GM18511 (cell line): Measurements from ENCODE around the gene DCAF6.
"Not testable (repeated sequence)": the region's sequence is repeated elsewhere in the genome, so short reads cannot be mapped to it uniquely, and the experiment has no call there.

ENCODE experiments used
- ATAC-seq: cut with Tn5 transposase; IDR thresholded peaks from one replicate; pipeline ENCODE4 v1.9.1; 2021; ENCODE audit warnings: mild to moderate bottlenecking, moderate library complexity; ENCODE audit not compliant: unreplicated experiment

DCAF6 gene

DNA sequence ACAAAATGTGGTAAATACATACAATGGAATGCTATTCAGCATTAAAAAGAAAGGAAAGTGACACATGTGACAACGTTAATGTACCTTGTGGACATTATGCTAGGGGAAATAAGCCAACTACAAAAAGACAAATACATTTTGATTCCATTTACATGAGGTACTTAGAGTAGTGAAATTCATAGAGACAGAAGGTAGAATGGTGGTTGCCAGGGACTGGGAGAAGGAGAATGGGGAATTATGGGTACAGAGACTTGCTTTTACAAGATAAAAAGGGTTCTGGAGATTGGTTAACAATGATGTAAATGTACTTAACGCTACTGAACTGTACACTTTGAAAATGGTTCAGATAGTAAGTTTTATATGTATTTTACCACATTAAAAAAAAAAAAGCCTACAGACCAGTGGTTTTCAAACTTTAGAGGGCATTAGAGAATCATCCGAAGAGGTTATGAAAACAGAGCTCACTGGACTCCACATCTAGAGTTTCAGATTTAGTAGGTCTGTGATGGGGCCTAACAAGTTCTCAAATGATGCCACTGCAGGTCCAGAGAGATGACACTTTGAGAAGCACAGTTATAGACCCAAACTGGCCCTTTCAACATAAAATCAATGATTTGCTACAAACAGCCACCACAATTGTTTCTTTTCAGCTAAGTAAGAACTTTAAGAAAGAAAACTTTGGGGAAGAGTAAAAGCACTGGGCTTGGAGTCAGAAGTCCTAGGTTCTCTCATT, 13.0 kb upstream of the DCAF6 start:
- ATAC-seq: no peak

DNA sequence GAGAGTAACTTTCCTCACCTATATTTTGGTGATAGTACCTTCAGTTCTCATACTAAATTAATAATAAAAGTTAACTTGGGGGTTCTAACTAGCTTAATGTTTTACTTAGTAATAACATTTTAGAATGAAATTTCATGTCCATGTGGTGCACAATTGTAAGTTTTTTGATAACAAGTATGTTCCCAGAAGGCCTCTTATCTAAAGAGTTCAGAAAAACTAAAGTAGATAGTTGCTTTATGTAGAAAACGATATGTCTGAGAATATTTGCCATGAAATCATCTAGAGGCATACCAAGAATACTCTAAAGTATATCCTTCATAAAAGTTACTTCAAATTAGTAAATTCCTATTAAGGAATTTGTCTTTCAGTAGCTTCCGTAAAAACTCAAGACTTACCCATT, 12.4 kb upstream of the DCAF6 start:
- ATAC-seq: no peak

DNA sequence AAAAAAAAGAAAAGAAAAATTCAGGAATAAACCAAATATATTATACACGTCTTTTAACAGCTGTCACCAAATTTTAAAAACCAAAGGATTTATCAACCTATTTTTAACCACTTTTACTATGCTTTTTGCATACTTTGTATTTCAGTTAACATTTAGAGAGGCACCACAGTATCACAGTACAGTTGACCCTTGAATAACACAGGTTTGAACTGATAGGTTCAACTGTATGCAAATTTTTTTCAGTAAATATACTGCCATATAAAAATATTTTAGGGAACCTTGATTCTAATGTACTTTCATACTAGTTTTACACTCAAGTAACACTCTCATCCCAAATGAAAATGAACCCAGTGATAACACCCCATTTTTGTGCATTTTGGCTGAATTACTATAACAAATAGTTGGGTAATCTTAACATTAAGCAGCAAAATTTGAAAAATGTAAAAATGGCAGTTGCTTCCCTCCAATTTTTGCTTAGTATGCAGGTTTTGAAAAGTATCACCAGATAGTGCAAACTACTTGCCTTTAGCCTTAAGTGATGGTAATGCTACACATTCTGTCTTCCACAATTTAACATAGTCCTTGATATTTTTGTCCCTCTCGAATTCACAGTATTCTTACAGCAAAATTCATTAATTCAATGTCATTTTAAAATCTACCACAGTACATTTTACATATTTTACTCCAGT, 11.8 kb upstream of the DCAF6 start:
- ATAC-seq: no peak

DNA sequence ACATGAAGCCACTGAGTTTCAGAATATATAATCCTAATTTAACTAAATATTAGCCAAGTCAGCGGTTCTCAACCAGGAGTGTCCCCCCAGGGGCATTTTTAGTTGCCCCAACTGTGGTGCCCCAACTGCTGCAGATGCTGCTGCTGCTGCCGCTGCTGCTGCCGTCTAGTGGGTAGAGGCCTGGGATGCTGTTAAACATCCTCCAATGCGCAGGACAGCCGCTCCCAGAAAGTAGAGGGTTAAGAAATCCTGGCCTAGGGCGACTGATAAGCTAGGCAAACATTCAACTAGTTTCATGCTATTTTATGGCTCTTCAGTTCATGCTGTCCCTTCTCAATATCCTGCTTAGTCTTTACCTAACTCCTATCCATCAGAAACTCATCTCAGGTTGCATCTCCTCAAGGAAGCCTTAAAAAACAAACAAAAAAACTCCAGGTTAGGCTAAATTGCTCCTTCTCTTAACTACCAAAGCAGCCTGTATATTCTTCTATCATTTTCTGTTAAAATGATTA, 9.9 kb upstream of the DCAF6 start:
- ATAC-seq: no peak

DNA sequence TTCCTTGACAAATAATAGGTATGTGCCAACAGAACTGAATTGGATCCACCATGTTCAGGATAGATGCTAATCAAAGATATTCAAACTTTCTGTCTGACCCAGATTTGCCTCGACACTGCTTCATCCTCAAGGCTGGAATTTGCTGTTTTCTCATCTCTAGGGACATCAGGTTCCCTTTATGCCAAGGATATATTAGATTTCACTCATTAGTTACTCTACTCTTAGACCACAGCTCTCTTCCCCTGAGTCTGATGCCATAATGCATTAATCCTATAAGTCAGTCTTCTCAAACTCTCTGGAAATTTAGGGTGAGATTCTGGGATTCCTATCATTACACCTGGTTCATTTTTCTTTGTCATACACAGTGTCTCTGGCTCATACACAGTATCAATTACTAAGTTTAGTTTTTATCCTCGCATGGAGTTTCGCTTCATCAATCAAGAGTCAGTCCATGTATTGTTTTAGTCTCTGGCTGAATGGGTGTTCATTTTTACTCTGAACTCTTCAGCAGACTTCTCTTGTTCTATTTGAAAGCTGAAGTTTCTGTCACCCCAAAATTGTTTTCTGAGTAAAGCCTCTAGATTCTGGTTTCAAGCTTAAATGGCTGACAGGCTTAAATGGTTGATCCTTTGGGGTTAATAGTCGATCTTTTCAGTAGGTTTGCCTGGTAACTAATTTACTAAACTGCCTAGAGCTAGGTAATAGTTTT, 9.3 kb upstream of the DCAF6 start:
- peak; percentile 74 for ATAC-seq

DNA sequence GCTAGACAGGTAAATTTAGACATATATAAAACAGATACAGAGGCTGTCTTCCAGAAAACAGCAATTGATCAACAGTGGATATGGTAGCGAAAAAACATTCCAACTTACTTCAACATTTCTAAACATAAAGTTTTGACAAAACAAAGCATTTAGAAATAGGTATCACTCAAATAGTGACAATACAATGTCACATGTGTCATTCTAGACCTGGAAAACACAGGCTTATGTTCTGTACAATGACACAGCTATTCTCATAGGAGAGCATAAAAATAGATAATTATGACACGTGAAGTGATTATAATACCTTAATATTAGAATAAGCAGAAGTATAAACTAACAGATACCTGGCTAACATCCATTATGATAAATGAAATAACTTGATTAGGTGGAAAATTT, 8.0 kb upstream of the DCAF6 start:
- no peak for ATAC-seq

DNA sequence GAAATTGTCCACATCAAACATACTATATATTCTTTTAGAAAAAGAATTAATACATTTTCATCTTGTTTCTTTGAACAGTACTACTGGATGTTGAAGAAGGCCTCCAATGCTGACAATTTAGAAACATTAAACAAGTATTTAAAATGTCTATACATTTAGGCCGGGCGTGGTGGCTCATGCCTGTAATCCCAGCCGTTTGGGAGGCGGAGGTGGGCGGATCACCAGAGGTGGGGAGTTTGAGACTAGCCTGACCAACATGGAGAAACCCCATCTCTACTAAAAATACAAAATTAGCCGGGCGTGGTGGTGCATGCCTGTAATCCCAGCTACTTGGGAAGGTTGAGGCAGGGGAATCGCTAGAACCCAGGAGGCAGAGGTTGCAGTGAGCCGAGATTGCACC, 7.6 kb upstream of the DCAF6 start:
- not testable (repeated sequence) for ATAC-seq

DNA sequence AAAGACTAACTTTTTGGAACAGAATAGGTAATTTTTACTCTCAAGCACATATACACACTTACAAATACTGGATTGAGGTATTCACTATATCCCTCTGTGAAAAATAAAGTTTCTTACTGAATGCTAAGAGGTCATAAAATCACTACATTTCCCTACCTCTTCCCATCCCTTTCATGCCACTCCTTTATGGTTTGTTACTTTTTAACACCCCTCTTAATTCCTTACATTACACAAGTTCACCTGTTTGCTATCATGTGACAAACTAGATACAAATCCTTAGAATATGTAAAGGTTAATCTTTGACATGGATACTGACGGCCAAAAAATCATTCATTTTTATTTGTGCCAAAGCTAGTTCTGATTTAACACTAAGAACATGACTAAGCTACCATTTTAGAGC, 6.8 kb upstream of the DCAF6 start:
- no peak for ATAC-seq

DNA sequence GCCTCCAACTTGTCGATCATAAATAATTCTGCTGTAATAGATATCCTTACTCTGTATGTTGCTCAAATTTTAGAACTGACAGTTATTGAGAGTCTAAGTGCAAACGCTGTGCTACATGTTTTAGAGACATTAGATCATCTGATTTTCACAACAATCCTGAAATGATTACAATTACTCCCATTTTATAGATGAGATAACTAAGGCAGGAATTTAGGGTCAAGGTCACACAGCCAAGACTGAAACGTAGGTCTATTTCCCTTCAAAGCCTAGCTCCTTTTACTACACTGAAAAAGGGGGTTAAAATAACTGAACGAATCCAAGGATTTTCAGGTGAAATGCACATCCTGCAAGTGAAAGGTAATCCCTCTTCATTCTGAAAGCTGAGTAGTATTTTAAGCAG, 2.7 kb upstream of the DCAF6 start:
- no peak for ATAC-seq

DNA sequence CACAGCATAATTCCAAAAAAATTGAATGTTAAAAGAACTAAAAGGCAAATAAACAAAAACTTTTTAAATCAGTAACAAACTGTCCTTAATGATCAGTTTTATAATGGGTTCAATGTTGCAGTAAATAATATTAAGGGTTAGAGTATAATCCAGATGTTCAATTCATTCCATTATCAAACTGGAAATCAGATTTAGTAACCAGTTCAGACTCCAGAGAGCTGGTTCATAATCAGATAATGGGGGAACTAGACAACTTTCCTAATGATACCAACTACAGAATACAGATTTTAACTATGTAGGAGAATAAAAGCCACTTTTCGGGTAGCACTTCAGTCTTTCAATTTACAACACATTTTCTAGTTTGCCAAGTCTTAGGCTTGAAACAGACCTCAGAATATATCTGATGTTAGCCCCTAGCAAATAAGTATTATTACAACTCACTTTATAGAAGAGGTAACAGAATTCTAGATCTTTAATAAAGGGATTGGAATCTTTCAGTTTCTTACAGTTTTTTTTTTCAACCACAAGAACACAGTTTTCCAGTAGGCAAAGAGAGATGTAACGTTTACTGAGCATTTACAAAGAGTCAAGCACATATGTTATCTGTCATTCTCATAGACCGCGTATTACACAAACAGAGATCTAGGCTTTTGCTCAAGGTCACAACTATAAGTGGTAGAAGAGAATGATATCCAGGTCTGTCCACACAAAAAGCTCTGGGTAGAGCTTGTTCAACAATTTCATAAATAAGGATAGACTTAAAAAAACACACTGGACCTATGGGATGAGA, 1.9 kb upstream of the DCAF6 start:
- no peak for ATAC-seq

DNA sequence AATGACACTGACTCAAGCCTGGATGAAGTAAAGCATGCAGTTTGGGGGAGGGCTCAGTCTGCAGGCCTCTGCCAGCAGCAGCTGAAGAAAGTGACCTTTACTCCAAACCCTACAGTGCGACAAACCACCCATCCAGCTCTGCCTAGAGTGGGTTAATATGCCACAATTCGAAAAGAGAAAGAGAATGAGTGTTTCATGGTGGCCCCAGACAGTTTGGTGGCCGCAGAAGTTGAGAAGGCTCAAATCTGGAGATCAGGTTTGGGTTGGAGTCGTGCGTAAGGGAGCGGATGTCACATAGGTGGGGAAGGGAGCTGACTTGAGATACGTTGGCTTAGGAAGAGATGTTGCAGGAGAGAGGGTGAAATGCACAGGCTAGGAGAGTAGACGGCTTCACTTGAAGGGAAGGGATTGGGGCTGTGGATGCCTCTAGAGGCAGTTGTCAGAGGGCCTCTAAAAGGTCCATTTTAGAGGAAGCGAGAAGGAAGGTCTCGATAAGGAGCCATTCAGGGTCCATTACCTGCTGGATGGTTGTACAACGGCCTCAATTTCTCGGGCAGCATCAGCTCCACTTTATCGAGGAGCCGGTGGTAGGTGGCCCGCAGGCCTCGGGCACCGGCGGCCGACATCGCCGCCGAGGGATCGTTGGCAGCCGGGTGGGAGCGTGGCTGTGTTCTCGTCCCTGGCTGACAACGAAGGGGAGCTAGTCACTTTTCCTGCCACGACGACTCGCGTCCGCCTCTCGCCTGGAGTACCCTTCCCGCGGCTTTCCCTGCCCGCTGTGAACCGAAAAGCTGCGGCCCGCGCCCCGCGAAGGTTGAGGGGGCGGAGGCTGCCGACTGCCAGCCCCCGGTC, 1.0 kb upstream of the DCAF6 start:
- peak; percentile 19 for ATAC-seq

DNA sequence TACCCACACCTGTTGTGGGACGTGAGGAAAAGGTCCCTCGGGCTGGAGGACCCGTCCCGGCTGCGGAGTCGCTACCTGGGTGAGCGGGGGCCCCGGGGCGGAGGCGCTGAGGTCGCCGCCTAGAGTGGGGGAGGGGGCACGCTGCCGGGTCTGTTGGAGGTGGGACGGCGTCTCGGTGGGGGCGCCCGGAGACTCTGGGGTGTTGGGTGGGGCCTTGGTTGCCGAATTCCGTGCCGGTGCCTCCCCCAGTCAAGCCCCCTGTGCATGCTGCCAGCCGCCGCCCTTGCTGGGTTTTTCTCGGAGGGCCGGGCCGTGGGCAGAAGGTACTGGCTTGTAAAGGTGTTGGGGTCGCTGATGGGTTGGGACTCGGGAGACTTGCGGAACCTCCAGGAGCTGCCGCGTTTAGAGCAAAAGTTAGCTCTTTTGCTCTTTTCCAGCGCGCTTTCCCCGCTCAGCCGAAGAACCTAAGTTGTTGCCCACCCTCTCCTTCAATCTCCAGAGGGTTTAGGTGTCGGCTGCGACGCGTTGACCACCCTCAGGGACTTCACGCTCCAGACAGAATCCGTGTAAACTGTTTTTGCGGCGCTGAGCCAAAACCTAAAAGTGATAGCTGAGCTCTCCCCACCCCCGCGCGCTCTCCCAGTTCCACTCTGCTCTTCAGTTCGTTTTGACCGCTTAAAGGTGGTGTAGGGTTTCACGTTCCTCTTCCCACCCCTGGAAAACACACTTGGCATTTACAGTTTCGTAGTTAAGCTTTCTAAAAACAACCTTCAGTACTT, 636 bp downstream of the DCAF6 start, which contains the start of gene MPC2:
MPC2 (minus strand) TSS at position 143 of the 779 bp plus-strand sequence. CDS start 1,231 bp downstream, outside the sequence.
- ATAC-seq: peak; percentile 25

DNA sequence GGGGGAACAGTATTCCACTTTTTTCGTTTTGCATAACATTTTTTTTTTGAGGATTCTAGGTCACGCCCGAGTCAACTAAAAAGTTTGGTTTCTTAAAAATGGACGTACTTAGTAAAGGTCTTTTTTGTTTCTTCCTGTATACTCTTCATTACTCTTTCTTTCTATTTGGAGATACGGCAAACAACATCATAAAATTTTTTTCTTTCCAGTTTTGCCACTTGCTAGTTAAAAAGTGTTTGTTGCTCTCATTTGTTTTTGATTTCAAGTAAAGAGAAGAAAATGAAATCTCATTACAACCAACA, 1.2 kb downstream of the DCAF6 start:
- no peak for ATAC-seq

DNA sequence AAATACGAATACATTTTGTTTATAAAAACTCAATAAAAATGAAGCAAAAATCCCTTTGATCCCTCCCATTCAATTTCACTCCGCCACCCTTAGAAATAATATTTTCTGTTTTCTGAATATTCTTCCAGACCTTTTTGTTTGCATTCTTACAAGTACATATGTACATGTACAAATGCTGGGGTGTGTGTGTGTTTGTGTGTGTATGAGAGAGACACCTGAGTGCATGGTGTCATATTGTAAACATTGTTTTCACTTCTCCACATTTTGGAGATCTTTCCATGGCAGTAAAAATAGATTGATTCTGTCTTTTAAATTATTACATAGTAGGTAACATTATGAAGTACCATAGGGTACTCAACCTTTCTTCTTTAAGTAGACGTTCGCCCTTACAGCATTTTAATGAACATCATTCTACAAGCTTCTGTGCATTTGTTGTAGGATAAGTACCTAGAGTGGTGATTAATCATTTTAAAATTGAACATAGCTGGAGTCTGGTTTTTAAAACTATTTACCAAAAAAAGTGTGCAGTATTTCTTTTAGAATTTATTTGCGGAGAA, 1.7 kb downstream of the DCAF6 start:
- ATAC-seq: no peak

DNA sequence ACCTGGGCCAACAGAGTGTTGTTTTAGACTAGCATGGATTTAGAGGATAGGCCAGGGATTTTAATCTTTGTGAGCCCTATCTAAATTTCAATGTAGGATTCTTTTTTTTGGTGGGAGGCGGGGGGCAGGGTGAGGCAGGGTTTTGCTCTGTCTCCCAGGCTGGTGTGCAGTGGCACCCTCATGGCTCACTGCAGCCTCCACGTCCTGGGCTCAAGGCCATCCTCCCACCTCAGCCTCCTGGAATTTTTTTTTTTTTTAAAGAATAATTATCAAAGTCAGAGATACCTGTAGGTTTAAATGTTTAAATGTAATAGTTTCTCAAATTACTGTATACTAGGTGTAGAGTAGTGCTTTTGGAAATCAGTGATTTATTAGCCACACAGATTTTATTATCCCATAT, 3.8 kb downstream of the DCAF6 start:
- no peak for ATAC-seq

DNA sequence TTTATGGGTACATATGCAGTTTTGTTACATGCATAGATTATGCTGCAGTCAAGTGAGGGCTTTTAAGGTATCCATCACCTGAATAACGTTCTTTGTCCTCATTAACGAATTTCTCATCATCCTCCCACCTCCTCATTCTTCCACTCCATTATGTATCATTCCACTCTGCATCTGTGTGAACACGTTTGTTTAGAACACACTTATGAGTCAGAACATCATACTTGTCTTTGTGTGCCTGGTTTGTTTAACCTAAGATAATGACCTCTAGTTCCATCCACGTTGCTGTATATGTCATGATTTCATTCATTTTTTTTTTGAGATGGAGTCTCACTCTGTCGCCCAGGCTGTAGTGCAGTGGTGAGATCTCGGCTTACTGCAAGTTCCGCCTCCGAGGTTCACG, 7.1 kb downstream of the DCAF6 start:
- ATAC-seq: no peak

DNA sequence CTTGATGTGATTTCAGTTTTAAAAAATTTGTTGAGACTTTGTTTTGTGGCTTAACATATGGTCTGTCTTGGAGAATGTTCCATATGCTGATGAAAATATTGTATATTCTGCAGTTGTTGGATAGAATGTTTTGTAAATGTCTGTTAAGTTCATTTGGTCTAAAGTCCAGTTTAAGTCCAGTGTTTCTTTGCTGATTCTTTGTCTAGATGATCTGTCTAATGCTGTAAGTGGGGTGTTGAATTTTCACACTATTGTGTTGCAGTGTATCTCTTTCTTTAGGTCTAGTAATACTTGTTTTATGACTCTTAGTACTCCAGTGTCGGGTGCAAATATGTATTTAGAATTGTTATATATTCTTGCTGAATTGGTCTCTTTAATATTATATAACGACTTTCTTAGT, 11.2 kb downstream of the DCAF6 start:
- no peak for ATAC-seq

DNA sequence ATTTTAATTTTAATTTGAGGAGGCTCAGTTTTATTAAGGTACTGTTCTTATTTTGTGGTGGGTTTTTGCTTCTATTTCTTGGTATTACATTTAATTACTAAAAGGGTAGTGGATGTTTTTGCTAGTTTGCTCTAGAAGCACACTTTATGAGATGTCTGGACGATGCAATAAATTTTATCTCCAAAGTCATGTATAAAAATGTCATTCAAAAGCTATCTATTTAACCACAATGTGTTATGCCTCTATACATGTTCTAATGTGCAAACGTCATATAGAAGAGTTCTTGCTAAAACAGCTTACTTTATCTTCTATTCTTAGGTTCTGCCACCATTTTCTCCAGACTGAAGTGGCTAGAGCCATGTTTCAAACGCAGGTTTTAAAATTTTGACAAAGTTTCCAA, 13.3 kb downstream of the DCAF6 start:
- no peak for ATAC-seq

DNA sequence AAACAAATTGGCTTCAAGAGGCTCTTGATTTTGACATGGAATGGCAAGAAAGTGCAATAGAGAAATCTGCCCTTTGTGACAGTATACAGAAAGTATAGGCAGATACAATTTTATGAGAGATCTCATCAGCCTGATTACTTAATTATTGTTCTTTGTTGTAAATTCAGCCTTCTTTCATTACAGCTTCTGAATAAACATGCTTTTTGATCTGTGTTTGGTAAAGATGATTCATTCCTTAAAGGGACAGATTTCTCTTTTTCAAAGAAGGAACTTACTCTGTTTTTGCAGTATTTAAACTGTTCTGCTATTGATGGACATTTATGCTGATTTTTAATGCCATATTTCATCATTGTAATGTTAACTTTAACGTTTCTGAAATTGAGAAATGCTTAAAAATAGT, 14.1 kb downstream of the DCAF6 start:
- no peak for ATAC-seq
